Neural cell (in vitro differentiated cells): ENCODE measurements around the gene TSPAN4. TPM values are rescaled to one million over a fixed set of nuclear protein-coding genes. Genes with fewer than 3 reads are reported as not detected.

Experiments used
- H2AFZ ChIP-seq: fragments of 200-600, 300-800 bp; sonication (generic), shearing (Covaris generic); 2 replicates; pipeline ENCODE4 v1.6.0; 2014; ENCODE audit warnings: low read depth, mild to moderate bottlenecking, antibody characterized with exemption, low read length, moderate library complexity
- H3F3A ChIP-seq: fragments of 200-600 bp; shearing (Covaris generic); 2 replicates; pipeline ENCODE4 v1.6.1; 2016; ENCODE audit warnings: mild to moderate bottlenecking, moderate library complexity, mixed read lengths, antibody characterized with exemption, low read length; ENCODE audit not compliant: insufficient read depth, poor library complexity, severe bottlenecking
- H3K27ac ChIP-seq: fragments of 200-600, 300-800 bp; sonication (generic), shearing (Covaris generic); 2 replicates; pipeline ENCODE4 v1.5.1; 2014; ENCODE audit warnings: mild to moderate bottlenecking, low read length, moderate library complexity
- H3K27me3 ChIP-seq: fragments of 300-800, 200-600 bp; sonication (generic), shearing (Covaris generic); 2 replicates; pipeline ENCODE4 v1.6.0; 2014; ENCODE audit warnings: mild to moderate bottlenecking, low read depth, low read length, moderate library complexity; ENCODE audit not compliant: insufficient read depth
- H3K36me3 ChIP-seq: fragments of 300-800, 200-600 bp; sonication (generic), shearing (Covaris generic); 2 replicates; pipeline ENCODE4 v1.5.1; 2014; ENCODE audit warnings: mild to moderate bottlenecking, antibody characterized with exemption, low read length, moderate library complexity; ENCODE audit not compliant: insufficient read depth
- H3K4me2 ChIP-seq: fragments of 300-800, 200-600 bp; sonication (generic), shearing (Covaris generic); 2 replicates; pipeline ENCODE4 v1.6.0; 2014; ENCODE audit warnings: mild to moderate bottlenecking, low read length
- H3K4me3 ChIP-seq: fragments of 300-800, 200-600 bp; sonication (generic), shearing (Covaris generic); 2 replicates; pipeline ENCODE4 v1.5.1; 2014; ENCODE audit warnings: mild to moderate bottlenecking, low read length, moderate library complexity
- H3K79me2 ChIP-seq: fragments of 200-600 bp; shearing (Covaris generic); replicated peaks from 2 replicates; pipeline ENCODE4 v1.6.0; 2014; ENCODE audit warnings: mild to moderate bottlenecking, low read length, moderate library complexity; ENCODE audit not compliant: insufficient read depth
- H3K9ac ChIP-seq: fragments of 300-800, 200-600 bp; sonication (generic), shearing (Covaris generic); 2 replicates; pipeline ENCODE4 v1.6.1; 2016; ENCODE audit warnings: mild to moderate bottlenecking, low read length, mixed read lengths
- H3K9me2 ChIP-seq: fragments of 200-600 bp; shearing (Covaris generic); 2 replicates; pipeline ENCODE4 v1.6.1; 2016; ENCODE audit warnings: mild to moderate bottlenecking, low read length, mixed read lengths; ENCODE audit not compliant: insufficient read depth
- H3K9me3 ChIP-seq: fragments of 200-600, 300-800 bp; sonication (generic), shearing (Covaris generic); 2 replicates; pipeline ENCODE4 v1.6.1; 2016; ENCODE audit warnings: mild to moderate bottlenecking, mixed run types, low read length, moderate library complexity, mixed read lengths
- H4K20me1 ChIP-seq: fragments of 200-600 bp; shearing (Covaris generic); 2 replicates; pipeline ENCODE4 v1.6.1; 2016; ENCODE audit warnings: mild to moderate bottlenecking, mixed run types; ENCODE audit not compliant: insufficient read depth
- EP300 ChIP-seq: fragments of 450-650 bp; conservative IDR thresholded peaks from 2 replicates; pipeline ENCODE4 v1.6.1; 2014; ENCODE audit warnings: antibody characterized with exemption, mild to moderate bottlenecking, moderate library complexity; ENCODE audit not compliant: poor library complexity, severe bottlenecking
- EZH2 ChIP-seq: fragments of 200-600, 300-800 bp; shearing (Covaris generic), sonication (generic); IDR thresholded peaks from 2 replicates; pipeline ENCODE4 v1.6.1; 2014; ENCODE audit warnings: antibody characterized with exemption, low read length, borderline replicate concordance, mild to moderate bottlenecking; ENCODE audit not compliant: insufficient read depth, poor library complexity, severe bottlenecking
- MXI1 ChIP-seq: fragments of 450-650 bp; conservative IDR thresholded peaks from 2 replicates; pipeline ENCODE4 v1.6.1; 2014; ENCODE audit warnings: antibody characterized with exemption, mild to moderate bottlenecking; ENCODE audit not compliant: poor library complexity, severe bottlenecking
- POLR2AphosphoS5 ChIP-seq: IDR thresholded peaks from 2 replicates; pipeline ENCODE4 v1.6.1; 2012
- RAD21 ChIP-seq: fragments of 450-650 bp; conservative IDR thresholded peaks from 2 replicates; pipeline ENCODE4 v1.6.1; 2014; ENCODE audit warnings: antibody characterized with exemption, mild to moderate bottlenecking, moderate library complexity
- REST ChIP-seq: IDR thresholded peaks from 2 replicates; pipeline ENCODE4 v1.6.1; 2012; ENCODE audit warnings: borderline replicate concordance
- SMC3 ChIP-seq: fragments of 450-650 bp; conservative IDR thresholded peaks from 2 replicates; pipeline ENCODE4 v1.6.1; 2014; ENCODE audit warnings: antibody characterized with exemption, mild to moderate bottlenecking, moderate library complexity; ENCODE audit not compliant: poor library complexity
- TAF1 ChIP-seq: IDR thresholded peaks from 2 replicates; pipeline ENCODE4 v1.6.1; 2012; ENCODE audit warnings: low read depth
- polyA plus RNA-seq: library from polyadenylated mRNA; depleted of rRNA; stranded (reverse); fragments of >200 nt; gene quantifications from 2 replicates; pipeline ENCODE4 v1.2.3, GENCODE V29; 2014
- TF ChIP-seq, protein P1 (sequence below): fragments of 450-650 bp; IDR thresholded peaks from 2 replicates; pipeline ENCODE4 v1.5.1; 2014; ENCODE audit warnings: antibody characterized with exemption, mild to moderate bottlenecking, moderate library complexity; ENCODE audit not compliant: poor library complexity, severe bottlenecking

TSPAN4 gene
- polyA plus RNA-seq, 1 donor from 2014 or later, result 68.1 TPM

GRCh38 chr11:793556-793955, 49.1 kb upstream of the TSPAN4 start:
- H3F3A ChIP-seq, result no peaks in the 10 kb centered on the region
- H3K27me3 ChIP-seq, result no peaks in the 10 kb centered on the region
- no peaks in the 10 kb centered on the region for H3K9me2 ChIP-seq
- no peak overlapping the region for H3K9ac ChIP-seq
- H4K20me1 ChIP-seq, result no peaks in the 10 kb centered on the region
- no peak overlapping the region for H2AFZ ChIP-seq
- H3K27ac ChIP-seq, result no peak overlapping the region
- TF ChIP-seq TAF1 (no peak), POLR2AphosphoS5 (no peak), EZH2 (no peak), REST (no peak), SMC3 (no peak), RAD21 (no peak), EP300 (no peak), MXI1 (no peak)
- TF ChIP-seq, protein P1, sequence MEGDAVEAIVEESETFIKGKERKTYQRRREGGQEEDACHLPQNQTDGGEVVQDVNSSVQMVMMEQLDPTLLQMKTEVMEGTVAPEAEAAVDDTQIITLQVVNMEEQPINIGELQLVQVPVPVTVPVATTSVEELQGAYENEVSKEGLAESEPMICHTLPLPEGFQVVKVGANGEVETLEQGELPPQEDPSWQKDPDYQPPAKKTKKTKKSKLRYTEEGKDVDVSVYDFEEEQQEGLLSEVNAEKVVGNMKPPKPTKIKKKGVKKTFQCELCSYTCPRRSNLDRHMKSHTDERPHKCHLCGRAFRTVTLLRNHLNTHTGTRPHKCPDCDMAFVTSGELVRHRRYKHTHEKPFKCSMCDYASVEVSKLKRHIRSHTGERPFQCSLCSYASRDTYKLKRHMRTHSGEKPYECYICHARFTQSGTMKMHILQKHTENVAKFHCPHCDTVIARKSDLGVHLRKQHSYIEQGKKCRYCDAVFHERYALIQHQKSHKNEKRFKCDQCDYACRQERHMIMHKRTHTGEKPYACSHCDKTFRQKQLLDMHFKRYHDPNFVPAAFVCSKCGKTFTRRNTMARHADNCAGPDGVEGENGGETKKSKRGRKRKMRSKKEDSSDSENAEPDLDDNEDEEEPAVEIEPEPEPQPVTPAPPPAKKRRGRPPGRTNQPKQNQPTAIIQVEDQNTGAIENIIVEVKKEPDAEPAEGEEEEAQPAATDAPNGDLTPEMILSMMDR, result no peak
- H3K4me2 ChIP-seq, result no peak overlapping the region
- H3K4me3 ChIP-seq, result no peak overlapping the region
- no peaks in the 10 kb centered on the region for H3K36me3 ChIP-seq
- H3K79me2 ChIP-seq, result peaks cover 18% of the 10 kb centered on the region
- H3K9me3 ChIP-seq, result no peaks in the 10 kb centered on the region

GRCh38 chr11:794013-794765, 48.5 kb upstream of the TSPAN4 start:
- H3K9ac ChIP-seq, result no peak overlapping the region
- no peak overlapping the region for H3K27ac ChIP-seq
- H3K79me2 ChIP-seq, result peaks cover 13% of the 10 kb centered on the region
- no peaks in the 10 kb centered on the region for H4K20me1 ChIP-seq
- no peak overlapping the region for H2AFZ ChIP-seq
- no peak overlapping the region for H3K4me3 ChIP-seq
- no peaks in the 10 kb centered on the region for H3K9me2 ChIP-seq
- no peak overlapping the region for H3K4me2 ChIP-seq
- no peaks in the 10 kb centered on the region for H3K36me3 ChIP-seq
- H3F3A ChIP-seq, result no peaks in the 10 kb centered on the region
- H3K27me3 ChIP-seq, result no peaks in the 10 kb centered on the region
- no peaks in the 10 kb centered on the region for H3K9me3 ChIP-seq
- no peak for TF ChIP-seq EP300
- TF ChIP-seq, protein P1, result no peak
- no peak for TF ChIP-seq TAF1
- no peak for TF ChIP-seq RAD21
- TF ChIP-seq REST, result no peak
- no peak for TF ChIP-seq MXI1
- TF ChIP-seq SMC3, result no peak
- no peak for TF ChIP-seq EZH2
- no peak for TF ChIP-seq POLR2AphosphoS5
